ENCODE data around the gene SCGB1D4.
"Not testable (repeated sequence)": the region's sequence is repeated elsewhere in the genome, so short reads cannot be mapped to it uniquely, and the experiment has no call there.

Gene SCGB1D4

GRCh38 chr11:62298975-62299374 lies at the start of gene SCGB1D4:
Gene SCGB1D4 (minus strand): TSS chr11:62299075. CDS start chr11:62299010, 65 bp downstream.
- DNase-seq: no peak

GRCh38 chr11:62345861-62346260 lies 47.0 kb upstream of the SCGB1D4 start:
- no peak for DNase-seq

- peak; percentile 86 for DNase-seq
Measured at GRCh38 chr11:62344210-62344609, 45.3 kb upstream of the SCGB1D4 start.

GRCh38 chr11:62343646-62344190 lies 44.8 kb upstream of the SCGB1D4 start:
- peak; percentile 57 for DNase-seq

GRCh38 chr11:62341588-62341987 lies 42.7 kb upstream of the SCGB1D4 start:
- peak; percentile 21 for DNase-seq

- DNase-seq: peak; percentile 66
Measured at GRCh38 chr11:62340269-62340901, 41.5 kb upstream of the SCGB1D4 start.

- peak; percentile 11 for DNase-seq
Measured at GRCh38 chr11:62338218-62338617, 39.3 kb upstream of the SCGB1D4 start.

GRCh38 chr11:62337303-62338181 lies 38.7 kb upstream of the SCGB1D4 start, which contains the start of gene ASRGL1:
Gene ASRGL1 (plus strand): TSS chr11:62337448. CDS start chr11:62337978, 530 bp downstream.
- peak; percentile 79 for DNase-seq

GRCh38 chr11:62336949-62337302 lies 38.1 kb upstream of the SCGB1D4 start:
- DNase-seq: not testable (repeated sequence)

GRCh38 chr11:62333768-62334167 lies 34.9 kb upstream of the SCGB1D4 start:
- DNase-seq: no peak

GRCh38 chr11:62331264-62331663 lies 32.4 kb upstream of the SCGB1D4 start:
- DNase-seq: not testable (repeated sequence)

GRCh38 chr11:62327541-62327940 lies 28.7 kb upstream of the SCGB1D4 start:
- DNase-seq: not testable (repeated sequence)

- DNase-seq: not testable (repeated sequence)
Measured at GRCh38 chr11:62326719-62327118, 27.8 kb upstream of the SCGB1D4 start.

- DNase-seq: not testable (repeated sequence)
Measured at GRCh38 chr11:62325781-62326180, 26.9 kb upstream of the SCGB1D4 start.

- peak; percentile 81 for DNase-seq
Measured at GRCh38 chr11:62324731-62325556, 26.1 kb upstream of the SCGB1D4 start.

- DNase-seq: no peak
Measured at GRCh38 chr11:62322524-62322923, 23.6 kb upstream of the SCGB1D4 start.

GRCh38 chr11:62315431-62315830 lies 16.6 kb upstream of the SCGB1D4 start:
- DNase-seq: peak; percentile 78

- no peak for DNase-seq
Measured at GRCh38 chr11:62309991-62310390, 11.1 kb upstream of the SCGB1D4 start.

GRCh38 chr11:62307950-62308349 lies 9.1 kb upstream of the SCGB1D4 start:
- no peak for DNase-seq

GRCh38 chr11:62306227-62306626 lies 7.4 kb upstream of the SCGB1D4 start:
- DNase-seq: no peak

- no peak for DNase-seq
Measured at GRCh38 chr11:62295504-62295903, 3.4 kb downstream of the SCGB1D4 start.

- no peak for DNase-seq
Measured at GRCh38 chr11:62280452-62280851, 18.4 kb downstream of the SCGB1D4 start.

GRCh38 chr11:62273789-62274275 lies 25.0 kb downstream of the SCGB1D4 start:
- no peak for DNase-seq

Measured in inflammatory macrophage treated with lipopolysaccharide for 4 hours (primary cell).